Endodermal cell (in vitro differentiated cells): ENCODE measurements around the gene ETFDH. TPM values are rescaled to one million over a fixed set of nuclear protein-coding genes. Genes with fewer than 3 reads are reported as not detected.

Source experiments
- DNase-seq: peaks from one replicate; pipeline ENCODE4 v3.0.0-alpha.2; 2017
- H3K27ac ChIP-seq: 2 replicates; pipeline ENCODE4 v1.5.1; 2013; ENCODE audit warnings: mild to moderate bottlenecking, low read depth, low read length, moderate library complexity
- H3K27me3 ChIP-seq: 2 replicates; pipeline ENCODE4 v1.6.1; 2013; ENCODE audit warnings: mild to moderate bottlenecking, low read length, moderate library complexity; ENCODE audit not compliant: insufficient read depth, control insufficient read depth, poor library complexity, severe bottlenecking
- H3K36me3 ChIP-seq: 2 replicates; pipeline ENCODE4 v1.7.0; 2013; ENCODE audit warnings: mild to moderate bottlenecking, low read length, moderate library complexity; ENCODE audit not compliant: control insufficient read depth, insufficient read depth
- H3K4me1 ChIP-seq: one replicate; pipeline ENCODE4 v1.7.0; 2013; ENCODE audit warnings: low read length; ENCODE audit not compliant: control insufficient read depth, insufficient read depth
- H3K4me3 ChIP-seq: 2 replicates; pipeline ENCODE4 v1.5.1; 2013; ENCODE audit warnings: mild to moderate bottlenecking, low read length, moderate library complexity
- H3K9ac ChIP-seq: 2 replicates; pipeline ENCODE4 v1.6.1; 2013; ENCODE audit warnings: mild to moderate bottlenecking, low read length, moderate library complexity; ENCODE audit not compliant: poor library complexity, severe bottlenecking; ENCODE audit errors: extremely low read depth
- H3K9me3 ChIP-seq: 2 replicates; pipeline ENCODE4 v1.6.1; 2013; ENCODE audit warnings: mild to moderate bottlenecking, low read length, moderate library complexity; ENCODE audit not compliant: control insufficient read depth
- H3K27ac Mint-ChIP-seq: 2 replicates; pipeline ENCODE4 v1.8.0; 2020; ENCODE audit warnings: mixed read lengths
- H3K27me3 Mint-ChIP-seq: 2 replicates; pipeline ENCODE4 v1.8.0; 2021; ENCODE audit warnings: mild to moderate bottlenecking, mixed read lengths; ENCODE audit not compliant: insufficient read depth
- H3K36me3 Mint-ChIP-seq: 2 replicates; pipeline ENCODE4 v1.8.0; 2020; ENCODE audit warnings: low read depth, mixed read lengths
- H3K4me1 Mint-ChIP-seq: 2 replicates; pipeline ENCODE4 v1.8.0; 2020; ENCODE audit warnings: mixed read lengths
- H3K4me3 Mint-ChIP-seq: 2 replicates; pipeline ENCODE4 v1.8.0; 2020; ENCODE audit warnings: mild to moderate bottlenecking, moderate library complexity, mixed read lengths
- H3K9me3 Mint-ChIP-seq: 2 replicates; pipeline ENCODE4 v1.8.0; 2020; ENCODE audit warnings: mild to moderate bottlenecking, mixed read lengths
- CTCF ChIP-seq: fragments of 200-600 bp; sonication (generic); conservative IDR thresholded peaks from 2 replicates; pipeline ENCODE4 v1.5.0; 2021; ENCODE audit warnings: antibody characterized with exemption, mild to moderate bottlenecking
- WGBS, 2 experiments: methylation state at CpG; one replicate each; pipeline versions ENCODE4 v1.1.5 to v1.1.7; 2013; ENCODE audit warnings: missing lambda C conversion rate in 2 of 2, mixed read lengths in 1 of 2; ENCODE audit not compliant: insufficient coverage in 1 of 2, insufficient read length in 1 of 2; 5-methylcytosine and 5-hydroxymethylcytosine counted together
- long read RNA-seq, 4 experiments: library from polyadenylated mRNA in 2 of 4; library from RNA in 1 of 4; library from capped mRNA in 1 of 4; stranded (forward) in 3 of 4; unstranded in 1 of 4; transcript quantifications; one replicate each; pipeline ENCODE4 v2.0.0, GENCODE V29; 2020 to 2021; ENCODE audit warnings: inconsistent platforms in 1 of 4
- polyA plus RNA-seq, 2 experiments: library from polyadenylated mRNA; stranded (reverse); fragments of 50-300 nt; gene quantifications; one replicate each; pipeline ENCODE4 v1.2.3, GENCODE V29; 2013
- total RNA-seq, 2 donors: library from RNA; stranded (reverse); fragmentation: NEBNext Ultra II Directional in 1 of 2; extraction: Animal tissue kit (Norgen Biotek cat#: 25700) in 1 of 2; gene quantifications; 2 replicates in 1 of 2; 3 replicates in 1 of 2; pipeline ENCODE4 v1.2.1, GENCODE V29; 2021

The ETFDH gene
- 10 to 100 TPM; 10.6 to 11.8 TPM for total RNA-seq
- polyA plus RNA-seq (2013, experiment 1 of 2): 12.9 TPM
- polyA plus RNA-seq (2013, experiment 2 of 2): 11.0 TPM
- long read RNA-seq, experiment 1, partial matches to known transcripts: 2 of 6 reads
- long read RNA-seq, experiment 1, other reads (novel, unspliced or antisense): 1 of 6 reads
- long read RNA-seq, experiment 2, transcript ETFDH-206 (13 exons, 3,282 nt): major isoform, 15 of 20 reads
- long read RNA-seq, experiment 2, partial matches to known transcripts: 1 of 20 reads
- long read RNA-seq, experiment 2, other reads (novel, unspliced or antisense): 1 of 20 reads
- long read RNA-seq, experiment 3, transcript ETFDH-206 (13 exons, 3,282 nt): major isoform, 29 of 32 reads
- long read RNA-seq, experiment 3, partial matches to known transcripts: 0 of 32 reads
- long read RNA-seq, experiment 3, other reads (novel, unspliced or antisense): 0 of 32 reads
- long read RNA-seq, experiment 4, transcript ETFDH-206 (13 exons, 3,282 nt): major isoform, 9 of 11 reads
- long read RNA-seq, experiment 4, partial matches to known transcripts: 0 of 11 reads
- long read RNA-seq, experiment 4, other reads (novel, unspliced or antisense): 0 of 11 reads

DNA sequence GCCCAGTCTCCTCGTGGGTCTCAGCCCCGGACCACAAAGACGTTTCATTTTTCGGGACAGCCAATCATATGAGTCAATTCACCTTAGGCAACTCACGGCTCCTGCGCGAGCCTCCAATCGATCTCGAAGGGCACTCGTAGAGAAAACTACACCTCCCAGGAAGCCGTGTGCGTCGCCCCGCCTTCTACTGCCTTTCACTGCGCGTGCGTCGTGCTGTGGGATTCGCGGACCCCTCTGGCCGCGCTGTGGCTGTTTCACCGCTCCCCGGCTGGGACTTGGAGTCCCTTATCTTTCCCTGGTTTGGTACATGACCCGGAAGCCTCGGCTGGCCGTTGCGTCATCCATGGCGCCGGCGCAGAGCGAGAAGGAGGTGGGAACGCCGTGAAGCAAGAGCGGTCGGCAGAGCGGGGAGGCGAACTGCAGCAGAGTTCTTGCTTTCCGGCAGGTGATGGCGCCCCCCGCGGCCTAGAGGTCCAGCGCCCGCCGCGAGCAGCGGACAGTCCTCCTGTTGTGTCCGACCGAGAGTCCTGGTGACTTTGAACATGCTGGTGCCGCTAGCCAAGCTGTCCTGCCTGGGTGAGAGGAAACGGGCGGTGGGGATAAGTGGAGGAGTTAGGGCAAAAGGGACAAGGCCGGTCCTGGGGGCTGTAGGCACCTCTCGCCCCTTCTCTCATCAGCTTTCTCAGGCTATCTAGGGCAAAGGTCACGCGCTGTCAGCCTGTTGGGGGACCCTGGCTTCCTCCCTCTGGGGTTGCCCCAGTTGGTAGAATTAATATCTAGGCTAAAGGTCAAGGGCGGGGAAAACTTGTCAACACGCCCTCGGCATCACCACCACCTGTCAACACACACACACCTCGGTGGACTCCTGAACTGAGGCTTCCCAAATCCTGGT, at the start of gene ETFDH:
Gene ETFDH (plus strand): TSS at position 382 of the 892 bp plus-strand sequence. CDS start 161 bp downstream, at position 543.
- Mint-ChIP-seq H3K27me3 (no peaks in the 10 kb centered on the region), H3K4me1 (peaks cover 12% of the 10 kb centered on the region), H3K9me3 (no peaks in the 10 kb centered on the region), H3K36me3 (peaks cover 2% of the 10 kb centered on the region), H3K27ac (peak within 1 kb of the TSS; percentile 96), H3K4me3 (peak within 1 kb of the TSS; percentile 82)
- H3K27me3 ChIP-seq: no peaks in the 10 kb centered on the region
- H3K4me1 ChIP-seq: no peaks in the 10 kb centered on the region
- H3K4me3 ChIP-seq: peak within 1 kb of the TSS; percentile 93
- H3K36me3 ChIP-seq: peaks cover 16% of the 10 kb centered on the region
- peak; percentile 100 for DNase-seq
- H3K9ac ChIP-seq: peak within 1 kb of the TSS; percentile 76
- TF ChIP-seq CTCF: peak; percentile 75
- WGBS, 2 experiments: 1 to 2% methylated on average over 35 to 60 of the region's 60 CpGs
- H3K9me3 ChIP-seq: no peaks in the 10 kb centered on the region
- H3K27ac ChIP-seq: peak within 1 kb of the TSS; percentile 95

DNA sequence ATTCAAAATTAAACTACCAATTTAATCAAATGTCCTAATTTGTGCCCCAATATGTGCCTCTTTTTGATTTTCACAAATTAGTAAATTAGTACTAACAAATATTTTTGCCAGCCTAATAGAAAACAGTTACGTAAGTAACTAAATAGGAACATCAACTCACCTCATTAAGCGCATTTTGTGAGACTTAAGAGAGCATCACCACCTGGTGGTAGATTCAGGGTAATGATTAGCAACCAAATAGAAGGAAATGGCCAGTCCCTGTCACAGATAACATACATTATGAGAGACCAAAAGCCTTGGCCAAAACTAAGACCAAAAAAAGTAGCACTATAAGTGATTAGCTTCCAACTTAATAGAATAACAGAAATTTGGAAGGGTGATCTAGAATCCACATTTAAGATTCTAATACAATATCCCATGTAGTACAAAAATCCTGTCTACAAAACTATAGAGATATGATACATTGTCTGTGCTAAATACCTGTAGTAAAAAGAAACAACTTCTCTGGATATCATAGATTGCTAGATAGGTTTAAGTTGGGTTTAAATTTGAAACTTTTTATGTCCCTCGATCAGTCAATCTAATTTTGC, 47.1 kb upstream of the ETFDH start:
- Histone ChIP-seq H3K4me1 (no peaks in the 10 kb centered on the region), H3K9ac (no peak overlapping the region), H3K9me3 (no peaks in the 10 kb centered on the region), H3K4me3 (no peak overlapping the region), H3K27ac (no peak overlapping the region), H3K27me3 (no peaks in the 10 kb centered on the region), H3K36me3 (no peaks in the 10 kb centered on the region)
- H3K36me3 Mint-ChIP-seq: no peaks in the 10 kb centered on the region
- peak; percentile 90 for TF ChIP-seq CTCF
- no peaks in the 10 kb centered on the region for H3K27me3 Mint-ChIP-seq
- H3K27ac Mint-ChIP-seq: no peak overlapping the region
- peak; percentile 55 for DNase-seq
- H3K4me3 Mint-ChIP-seq: no peak overlapping the region
- H3K9me3 Mint-ChIP-seq: no peaks in the 10 kb centered on the region
- WGBS, 2 experiments: 42 to 80% methylated on average over 1 to 3 of the region's 3 CpGs
- no peaks in the 10 kb centered on the region for H3K4me1 Mint-ChIP-seq

DNA sequence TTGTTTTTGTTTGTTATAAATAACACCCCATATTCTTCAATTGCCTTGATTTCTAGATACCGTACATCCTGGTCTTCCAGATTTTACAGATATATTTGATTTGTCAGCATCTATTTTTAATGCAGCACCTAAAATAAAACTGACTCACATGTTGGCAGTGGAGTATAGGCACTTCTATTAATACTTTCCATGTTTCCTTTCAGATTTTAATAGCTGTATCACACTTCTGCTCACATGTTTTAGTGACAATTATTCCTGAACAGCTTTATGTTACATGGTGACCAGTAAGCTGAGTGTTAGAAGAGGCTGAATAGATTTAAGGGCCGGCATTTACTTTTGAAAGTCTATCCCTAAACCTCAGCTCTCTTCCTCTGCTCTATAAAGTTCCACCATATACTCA, 46.6 kb upstream of the ETFDH start:
- no peak overlapping the region for H3K27ac ChIP-seq
- TF ChIP-seq CTCF: no peak
- Mint-ChIP-seq H3K36me3 (no peaks in the 10 kb centered on the region), H3K9me3 (no peaks in the 10 kb centered on the region), H3K27me3 (no peaks in the 10 kb centered on the region), H3K4me3 (no peak overlapping the region), H3K27ac (no peak overlapping the region), H3K4me1 (no peaks in the 10 kb centered on the region)
- 85 to 100% methylated on average over 1 of the region's 2 CpGs for WGBS, 2 experiments
- no peak overlapping the region for H3K9ac ChIP-seq
- DNase-seq: no peak
- H3K4me3 ChIP-seq: no peak overlapping the region
- no peaks in the 10 kb centered on the region for H3K36me3 ChIP-seq
- no peaks in the 10 kb centered on the region for H3K27me3 ChIP-seq
- no peaks in the 10 kb centered on the region for H3K9me3 ChIP-seq
- no peaks in the 10 kb centered on the region for H3K4me1 ChIP-seq
